Measurements from ENCODE around the gene NR4A2.

- TF ChIP-seq CTCF (optimal IDR thresholded peaks at IDR 0.05 in 1 of 3, IDR thresholded peaks at IDR 0.05 in 1 of 3, conservative IDR thresholded peaks at IDR 0.05 in 1 of 3; ENCODE audit: extremely low read depth in 1 of 3, insufficient read depth in 2 of 3, low read length in 3 of 3) (no peak), EZH2 (IDR thresholded peaks at IDR 0.05; ENCODE audit: low read length) (no peak)
Measured at GRCh38 chr2:156333274-156333950, 891 bp upstream of the NR4A2 start.

Data from keratinocyte (primary cell).